GM21723 (cell line): ENCODE data around the gene SYNE4.
"Not testable (repeated sequence)": the region's sequence is repeated elsewhere in the genome, so short reads cannot be mapped to it uniquely, and the experiment has no call there.

Source experiments
- ATAC-seq: cut with Tn5 transposase; IDR thresholded peaks from one replicate; pipeline ENCODE4 v1.9.1; 2021; ENCODE audit warnings: mild to moderate bottlenecking, moderate library complexity; ENCODE audit not compliant: unreplicated experiment

Gene SYNE4

DNA sequence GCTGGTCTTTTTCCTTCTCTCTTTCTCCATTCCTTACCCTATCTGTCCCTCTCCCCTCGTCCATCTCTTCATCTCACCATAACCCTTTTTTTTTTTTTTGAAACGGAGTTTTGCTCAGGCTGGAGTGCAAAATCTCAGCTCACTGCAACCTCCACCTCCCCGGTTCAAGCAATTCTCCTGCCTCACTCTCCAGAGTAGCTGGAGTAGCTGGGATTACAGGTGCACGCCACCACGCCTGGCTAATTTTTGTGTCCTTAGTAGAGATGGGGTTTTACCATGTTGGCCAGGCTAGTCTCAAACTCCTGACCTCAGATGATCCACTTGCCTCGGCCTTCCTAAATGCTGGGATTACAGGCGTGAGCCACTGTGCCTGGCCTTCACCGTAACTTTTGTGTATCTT, 51.2 kb downstream of the SYNE4 start:
- ATAC-seq = not testable (repeated sequence)

DNA sequence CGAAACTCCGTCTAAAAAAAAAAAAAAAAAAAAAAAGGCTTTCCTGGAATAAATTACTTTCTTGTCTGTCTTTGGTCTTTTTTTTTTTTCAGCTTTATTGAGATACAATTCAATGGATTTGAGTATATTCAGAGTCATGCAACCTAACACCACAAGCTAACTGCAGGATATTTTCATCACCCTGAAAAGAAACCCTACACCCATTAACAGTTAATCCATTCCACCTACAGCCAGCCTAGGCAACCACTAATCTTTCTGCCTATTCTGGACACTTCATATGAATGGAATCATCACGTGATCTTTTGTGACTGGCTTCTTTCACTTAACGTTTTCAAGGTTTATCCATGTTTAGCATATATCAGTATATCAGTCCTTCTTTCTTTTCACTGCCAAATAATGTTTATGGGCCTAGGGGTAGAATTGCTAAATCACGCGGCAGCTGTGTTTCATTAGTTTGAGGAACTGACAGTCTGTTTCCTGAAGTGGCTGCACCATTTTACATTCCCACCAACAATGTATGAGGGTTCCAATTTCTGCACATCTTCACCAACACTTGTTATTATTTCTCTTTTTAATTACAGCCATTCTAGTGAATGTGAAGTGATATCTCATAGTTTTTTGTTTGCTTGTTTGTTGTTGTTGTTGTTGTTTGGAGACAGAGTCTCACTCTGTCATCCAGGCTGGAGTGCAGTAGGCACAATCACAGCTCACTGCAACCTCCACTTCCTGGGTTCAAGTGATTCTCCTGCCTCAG, 52.6 kb downstream of the SYNE4 start:
- ATAC-seq = no peak
